GM12891 (cell line): ENCODE measurements around the gene LARP1B.

Source experiments
- POLR2A ChIP-seq: IDR thresholded peaks from 2 replicates; pipeline ENCODE4 v1.6.1; 2011; ENCODE audit warnings: low read depth, low read length, control low read depth
- POLR2AphosphoS5 ChIP-seq: IDR thresholded peaks from 2 replicates; pipeline ENCODE4 v1.6.1; 2011; ENCODE audit warnings: low read depth, low read length, control low read depth
- TAF1 ChIP-seq: IDR thresholded peaks from 2 replicates; pipeline ENCODE4 v1.6.1; 2011; ENCODE audit warnings: low read depth, low read length, control low read depth

GRCh38 chr4:128141866-128142265 is 80.8 kb downstream of the LARP1B start:
- TF ChIP-seq POLR2AphosphoS5 (no peak), POLR2A (no peak), TAF1 (no peak)
